GM12891 (cell line): Measurements from ENCODE around the gene ZFAND3.

Source experiments
- POLR2A ChIP-seq: IDR thresholded peaks from 2 replicates; pipeline ENCODE4 v1.6.1; 2011; ENCODE audit warnings: low read depth, low read length, control low read depth
- POLR2AphosphoS5 ChIP-seq: IDR thresholded peaks from 2 replicates; pipeline ENCODE4 v1.6.1; 2011; ENCODE audit warnings: low read depth, low read length, control low read depth
- POU2F2 ChIP-seq: IDR thresholded peaks from 2 replicates; pipeline ENCODE4 v1.6.1; 2011; ENCODE audit warnings: low read depth, mild to moderate bottlenecking, control low read depth, low read length, moderate library complexity
- TAF1 ChIP-seq: IDR thresholded peaks from 2 replicates; pipeline ENCODE4 v1.6.1; 2011; ENCODE audit warnings: low read depth, low read length, control low read depth

DNA sequence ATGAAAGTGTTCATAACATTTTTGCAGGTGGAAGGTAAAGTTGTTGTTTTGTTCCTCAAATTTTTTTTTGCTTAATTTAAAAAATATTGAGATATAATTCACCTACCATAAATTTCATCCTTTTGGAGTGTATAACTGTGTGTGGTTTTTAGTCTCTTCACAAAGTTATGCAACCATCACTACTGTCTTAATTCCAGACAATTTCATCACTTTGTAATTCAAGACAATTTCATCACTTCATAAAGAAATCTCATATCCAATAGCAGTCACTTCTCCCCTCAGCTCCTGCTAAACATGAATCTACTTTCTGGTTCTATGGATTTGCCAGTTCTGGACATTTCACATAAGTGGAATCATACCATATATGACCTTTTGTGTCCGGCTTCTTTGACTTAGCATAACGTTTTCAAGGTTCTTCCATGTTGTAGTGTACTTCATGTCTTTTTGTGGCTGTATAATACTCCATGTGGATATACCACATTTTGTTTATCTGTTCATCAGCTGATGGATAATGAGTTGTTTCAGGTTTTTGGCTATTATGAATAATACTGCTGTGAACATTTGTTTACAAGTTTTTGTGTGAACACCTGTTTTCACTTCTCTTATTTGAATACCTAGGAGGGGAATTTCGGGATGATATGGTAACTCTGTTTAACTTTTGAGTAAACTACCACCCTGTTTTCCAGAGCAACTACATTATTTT, 18.8 kb downstream of the ZFAND3 start:
- TF ChIP-seq POLR2AphosphoS5 (no peak), POLR2A (no peak), TAF1 (no peak), POU2F2 (no peak)
